Measurements from ENCODE around the gene DRG1.
"Not testable (repeated sequence)": the region's sequence is repeated elsewhere in the genome, so short reads cannot be mapped to it uniquely, and the experiment has no call there.

DRG1 gene, protein sequence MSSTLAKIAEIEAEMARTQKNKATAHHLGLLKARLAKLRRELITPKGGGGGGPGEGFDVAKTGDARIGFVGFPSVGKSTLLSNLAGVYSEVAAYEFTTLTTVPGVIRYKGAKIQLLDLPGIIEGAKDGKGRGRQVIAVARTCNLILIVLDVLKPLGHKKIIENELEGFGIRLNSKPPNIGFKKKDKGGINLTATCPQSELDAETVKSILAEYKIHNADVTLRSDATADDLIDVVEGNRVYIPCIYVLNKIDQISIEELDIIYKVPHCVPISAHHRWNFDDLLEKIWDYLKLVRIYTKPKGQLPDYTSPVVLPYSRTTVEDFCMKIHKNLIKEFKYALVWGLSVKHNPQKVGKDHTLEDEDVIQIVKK

DNA sequence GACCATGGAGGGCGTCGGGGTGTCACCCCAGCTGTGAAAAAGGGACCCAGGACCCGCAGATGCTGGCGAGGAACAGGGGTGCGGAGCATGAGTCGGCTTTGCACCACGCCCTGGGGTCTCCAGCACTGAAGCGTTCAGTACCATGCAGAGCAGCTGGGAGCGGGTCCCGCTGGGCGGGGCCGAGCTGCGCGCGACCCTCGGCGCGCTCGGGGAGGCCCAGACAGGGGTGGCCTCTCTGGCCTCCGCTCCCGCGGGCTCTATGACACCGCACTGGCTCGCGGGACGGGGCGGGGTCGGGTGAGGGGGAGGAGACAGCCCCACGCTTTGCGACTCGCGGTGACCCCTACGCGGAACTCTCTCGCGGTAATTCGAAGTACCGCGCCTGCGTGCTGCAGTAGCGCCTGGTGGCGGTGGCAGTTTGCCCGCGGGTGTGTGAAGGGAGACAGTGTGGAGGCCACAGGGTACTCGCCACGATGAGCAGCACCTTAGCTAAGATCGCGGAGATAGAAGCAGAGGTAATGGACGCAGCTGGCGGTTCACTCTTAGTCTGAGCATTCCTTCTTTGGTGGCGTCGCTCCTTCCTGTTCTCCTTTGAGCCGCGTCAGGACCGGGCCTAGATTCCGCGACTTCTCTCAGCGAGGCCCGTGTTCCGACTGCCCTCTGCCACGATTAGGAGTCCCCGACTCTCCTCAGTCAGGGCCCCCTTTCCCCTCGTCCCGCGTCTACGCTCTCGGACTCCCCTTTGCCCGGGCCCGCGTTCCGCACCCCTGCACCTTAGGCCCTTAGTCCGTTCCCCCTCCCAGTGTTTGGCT lies at the start of gene DRG1:
DRG1 (plus strand) TSS at position 394 of the 812 bp plus-strand sequence; CDS start at position 474, 80 bp downstream.
- DNase-seq: peak; percentile 96

DNA sequence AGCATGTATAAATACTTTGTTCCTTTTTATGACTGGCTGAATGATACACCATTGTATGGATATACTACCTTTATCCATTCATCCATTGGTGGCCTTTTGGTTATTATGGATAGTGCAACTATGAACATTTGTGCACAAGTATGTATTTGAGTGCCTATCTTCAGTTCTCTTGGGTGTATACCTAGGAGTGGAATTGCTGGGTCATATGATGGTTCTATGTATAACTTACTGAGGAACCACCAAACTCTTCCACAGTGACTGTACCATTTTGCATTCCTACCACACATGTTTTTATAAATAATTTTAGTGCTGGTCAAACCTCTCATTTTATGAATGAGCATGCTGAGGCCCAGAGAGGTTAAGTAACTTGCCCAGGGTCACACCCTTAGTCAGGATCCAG lies 49.4 kb upstream of the DRG1 start:
- DNase-seq: no peak

DNA sequence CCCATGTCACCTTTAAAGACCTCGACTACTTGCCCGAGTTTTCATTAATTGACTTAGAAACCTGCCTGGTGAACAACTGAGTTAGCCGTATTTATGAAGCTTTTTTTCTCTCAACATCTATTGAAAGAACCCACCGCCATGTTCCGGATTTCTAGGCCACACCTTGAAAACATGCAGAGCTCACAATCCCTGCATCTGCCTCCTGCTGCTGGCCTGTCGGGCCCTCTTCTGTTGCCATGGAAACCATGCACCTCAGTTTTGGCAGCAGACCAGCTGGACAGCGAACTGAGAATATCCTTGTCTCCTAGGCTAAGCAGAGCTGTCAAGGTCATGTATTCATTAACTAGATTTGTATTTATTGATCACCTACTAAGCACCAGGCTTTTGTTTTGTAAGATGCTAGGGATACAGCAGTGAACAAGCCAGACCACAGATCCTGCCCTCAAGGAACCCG lies 49.0 kb upstream of the DRG1 start:
- DNase-seq: no peak

DNA sequence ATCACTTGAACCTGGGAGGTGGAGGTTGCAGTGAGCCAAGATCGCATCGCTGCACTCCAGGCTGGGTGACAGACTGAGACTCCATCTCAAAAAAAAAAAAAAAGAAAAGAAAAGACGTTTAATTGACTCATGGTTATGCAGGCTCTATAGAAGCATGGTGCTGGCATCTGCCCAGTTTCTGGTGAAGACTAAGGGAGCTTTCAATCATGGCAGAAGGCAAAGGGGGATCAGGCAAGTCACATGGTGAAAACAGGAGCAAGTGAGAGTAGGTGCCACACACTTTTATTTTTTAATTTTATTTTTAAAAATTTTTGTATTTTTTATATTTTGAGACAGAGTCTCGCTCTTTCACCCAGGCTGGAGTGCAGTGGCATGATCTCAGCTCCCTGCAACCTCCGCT lies 44.9 kb upstream of the DRG1 start:
- DNase-seq: no peak

DNA sequence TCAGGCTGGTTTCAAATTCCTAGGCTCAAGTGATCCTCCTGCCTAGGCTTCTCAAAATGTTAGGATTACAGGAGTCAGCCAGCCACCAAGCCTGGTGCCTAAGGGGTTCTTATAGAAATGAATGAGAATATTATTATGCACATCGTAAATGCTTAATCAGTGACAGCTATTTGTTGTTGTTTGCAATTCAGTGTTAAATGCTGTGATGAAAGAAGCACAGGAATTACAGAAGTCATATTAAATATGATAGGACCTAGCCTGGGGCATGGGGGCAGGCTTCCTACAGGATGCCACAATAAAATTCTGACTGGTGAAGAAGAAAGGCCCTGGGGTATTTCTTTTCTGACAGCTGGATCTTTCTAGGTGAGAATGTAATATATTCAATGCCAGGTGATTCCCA lies 39.4 kb upstream of the DRG1 start:
- DNase-seq: no peak

DNA sequence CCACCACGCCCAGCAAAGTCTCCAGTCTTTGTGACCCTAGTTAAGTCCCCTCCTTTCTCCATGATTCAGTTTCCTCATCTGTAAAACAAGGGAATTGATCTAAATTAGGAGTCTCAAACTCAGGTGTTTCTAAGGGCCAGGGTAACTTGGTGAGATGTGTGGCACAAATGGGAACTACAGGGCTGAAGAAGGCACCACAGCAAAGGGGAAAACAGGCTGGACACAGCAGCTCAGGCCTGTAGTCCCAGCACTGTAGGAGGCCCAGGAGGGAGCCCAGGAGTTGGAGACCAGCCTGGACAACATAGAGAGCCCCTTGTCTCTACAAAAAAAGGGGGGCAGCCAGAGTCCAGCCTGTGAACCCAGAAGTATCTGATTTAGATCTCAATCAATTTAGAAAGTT lies 37.7 kb upstream of the DRG1 start:
- DNase-seq: no peak

DNA sequence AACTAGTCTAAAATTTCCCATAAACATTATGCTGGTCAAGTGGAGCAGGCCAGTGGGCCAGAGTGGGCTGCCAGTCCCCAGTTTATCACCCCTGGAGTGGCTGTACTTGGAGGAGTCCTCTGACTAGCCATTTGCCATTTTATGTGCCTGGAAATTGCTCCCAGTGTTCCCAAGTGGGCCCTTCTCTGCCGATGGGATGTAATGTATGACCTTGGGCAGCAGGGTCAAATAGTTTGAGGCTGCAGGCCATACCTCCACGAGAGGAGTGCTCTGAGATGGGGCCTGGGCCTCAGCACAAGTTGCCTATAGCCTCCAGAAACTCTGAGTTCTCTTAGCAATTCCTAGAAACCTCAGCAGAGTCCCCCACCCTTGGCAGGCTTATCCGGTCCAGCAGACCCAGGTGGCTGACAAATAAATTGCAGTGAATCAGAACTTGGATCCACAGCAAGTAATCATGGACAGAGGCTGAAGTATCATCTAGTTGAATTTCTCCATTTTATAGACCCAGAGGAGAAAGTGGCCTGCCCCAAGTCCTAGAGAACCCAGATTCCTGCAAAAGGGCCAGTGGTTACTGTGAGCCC lies 35.4 kb upstream of the DRG1 start:
- no peak for DNase-seq

DNA sequence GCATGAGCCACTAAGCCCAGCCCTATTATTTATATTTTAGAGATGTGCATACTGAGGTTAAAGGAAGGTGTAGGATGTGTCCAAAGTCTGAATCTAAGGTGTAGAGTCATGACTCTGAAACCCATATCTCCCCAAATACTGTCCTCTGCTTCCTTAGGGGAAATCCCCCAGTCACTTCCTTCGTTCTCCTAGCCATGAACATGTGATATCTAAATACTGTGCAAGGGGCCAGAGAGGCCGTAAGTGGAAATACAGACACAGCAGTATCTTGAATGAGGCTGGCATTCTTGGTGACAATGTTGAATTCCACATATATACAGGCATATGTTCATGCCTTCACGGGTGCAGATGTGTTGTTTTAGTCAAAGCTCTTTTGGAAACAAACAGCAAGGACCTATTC lies 32.0 kb upstream of the DRG1 start:
- no peak for DNase-seq

DNA sequence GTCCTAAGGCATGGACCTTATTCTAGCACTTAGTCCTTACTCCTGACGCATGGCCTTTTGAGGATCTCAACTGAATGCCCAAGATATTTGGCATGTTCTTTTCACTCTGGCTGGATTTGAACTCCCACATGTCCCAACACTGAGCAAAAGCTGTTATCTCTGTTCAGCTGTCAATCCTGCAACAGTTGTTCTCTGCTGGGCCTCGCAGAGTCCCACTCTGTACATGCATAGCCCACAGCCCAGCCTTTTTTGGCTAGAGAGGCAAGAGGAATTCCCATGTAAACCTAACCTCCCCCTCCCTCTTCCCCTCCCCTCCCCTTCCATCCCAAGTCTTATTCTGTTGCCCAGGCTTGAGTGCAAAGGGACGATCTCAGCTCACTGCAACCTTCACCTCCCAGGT lies 21.8 kb upstream of the DRG1 start:
- DNase-seq: no peak

DNA sequence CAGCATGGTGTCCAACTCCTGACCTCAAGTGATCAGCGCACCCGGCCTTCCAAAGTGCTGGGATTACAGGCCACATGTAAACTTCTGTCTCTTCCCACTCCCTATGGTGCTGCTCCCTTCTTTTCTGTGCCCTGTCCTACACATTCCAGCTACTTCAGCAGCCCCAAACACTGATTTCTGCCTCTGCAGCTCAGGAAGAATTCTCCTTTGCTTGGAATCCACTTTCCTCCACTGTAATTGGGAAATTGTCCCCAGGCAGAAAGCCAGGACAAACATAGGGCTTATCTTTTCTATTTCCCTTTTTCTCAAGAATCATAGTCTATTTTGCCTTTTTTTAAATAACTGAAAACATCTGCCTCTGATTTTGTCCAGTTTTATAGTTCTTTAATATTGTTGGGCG lies 21.3 kb upstream of the DRG1 start:
- DNase-seq: no peak

DNA sequence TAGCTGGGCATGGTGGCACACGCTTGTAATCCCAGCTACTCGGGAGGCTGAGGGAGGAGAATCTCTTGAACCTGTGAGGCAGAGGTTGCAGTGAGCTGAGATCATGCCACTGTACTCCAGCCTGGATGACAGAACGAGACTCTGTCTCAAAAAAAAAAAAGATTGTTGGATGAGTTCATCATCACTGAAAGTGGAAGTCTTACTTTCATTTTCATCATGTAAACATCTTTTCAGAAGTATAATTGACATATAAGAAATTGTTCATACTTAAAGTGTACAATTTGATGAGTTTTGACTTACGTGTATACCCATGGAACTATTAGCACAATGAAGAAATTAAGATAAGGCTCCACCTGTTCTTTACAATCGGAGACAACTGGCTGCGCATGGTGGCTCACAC lies 20.8 kb upstream of the DRG1 start:
- not testable (repeated sequence) for DNase-seq

DNA sequence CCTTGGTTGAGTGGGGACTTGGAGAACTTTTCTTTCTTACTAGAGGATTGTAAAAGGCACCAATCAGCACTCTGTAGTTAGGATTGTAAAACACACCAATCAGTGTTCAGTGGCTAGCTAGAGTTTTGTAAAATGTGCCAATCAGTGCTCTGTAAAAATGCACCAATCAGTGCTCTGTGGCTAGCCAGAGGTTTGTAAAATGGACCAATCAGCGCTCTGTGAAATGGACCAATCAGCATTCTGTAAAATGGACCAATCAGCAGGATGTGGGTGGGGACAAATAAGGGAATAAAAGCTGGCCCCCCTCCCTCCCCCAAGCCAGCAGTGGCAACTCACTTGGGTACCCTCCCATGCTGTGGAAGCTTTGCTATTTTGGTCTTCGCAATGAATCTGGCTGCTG lies 5.5 kb upstream of the DRG1 start:
- peak; percentile 10 for DNase-seq

DNA sequence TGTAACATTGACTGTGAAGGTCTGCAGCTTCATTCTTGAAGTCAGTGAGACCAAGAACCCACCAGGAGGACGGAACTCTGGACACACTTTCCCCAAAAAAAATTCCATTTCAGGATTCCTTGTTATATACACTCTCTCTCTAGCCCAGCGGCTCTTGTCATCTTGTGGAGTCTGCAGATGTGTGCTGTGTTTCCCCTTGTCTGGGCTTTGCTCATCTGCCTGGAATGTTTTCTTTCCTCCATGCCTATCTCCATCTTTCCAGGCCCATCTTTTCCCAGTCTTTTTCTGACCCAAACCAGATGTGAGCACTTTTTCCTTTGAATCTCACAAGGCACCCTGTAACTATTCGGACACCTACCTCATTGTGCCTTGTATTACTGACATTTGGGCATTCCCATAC lies 5.1 kb upstream of the DRG1 start:
- DNase-seq: no peak

DNA sequence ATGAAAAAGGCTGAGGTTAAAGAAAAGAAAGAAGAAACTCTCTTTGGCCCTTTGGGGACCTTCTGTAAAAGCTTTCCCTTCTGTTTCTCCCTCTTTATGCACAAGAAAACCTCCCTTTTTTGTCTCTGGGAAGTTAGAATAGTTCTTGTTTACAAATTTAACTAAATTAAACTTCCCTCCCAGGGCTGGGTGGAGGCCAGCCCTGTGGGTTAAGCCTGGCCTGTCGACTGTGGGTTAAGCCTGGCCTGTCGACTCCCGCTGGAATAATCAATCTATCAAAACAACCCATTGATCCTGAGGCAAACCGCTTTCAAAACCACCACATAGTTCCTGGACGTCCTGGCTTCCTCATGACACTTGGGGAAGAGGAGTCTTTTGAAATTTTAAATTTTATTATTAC lies 1.2 kb upstream of the DRG1 start:
- DNase-seq: no peak

DNA sequence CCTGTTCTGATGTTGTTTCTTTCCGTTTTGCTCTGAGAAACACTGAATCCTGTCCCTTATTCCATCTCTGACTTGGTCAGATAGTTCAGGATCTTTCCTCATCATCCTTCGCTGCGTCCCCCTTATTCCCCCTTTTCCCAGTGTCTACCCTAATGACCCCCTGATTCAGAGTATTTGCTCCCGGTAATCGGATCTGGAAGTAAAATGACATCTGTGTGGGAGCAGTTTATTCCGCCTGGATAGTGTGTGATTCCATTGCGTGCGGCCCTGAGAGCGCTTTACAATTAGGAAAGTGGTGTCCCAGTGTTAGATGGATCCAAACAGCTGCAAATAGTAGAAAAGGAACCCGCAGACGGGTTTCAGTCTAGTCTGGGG lies 606 bp downstream of the DRG1 start:
- no peak for DNase-seq

DNA sequence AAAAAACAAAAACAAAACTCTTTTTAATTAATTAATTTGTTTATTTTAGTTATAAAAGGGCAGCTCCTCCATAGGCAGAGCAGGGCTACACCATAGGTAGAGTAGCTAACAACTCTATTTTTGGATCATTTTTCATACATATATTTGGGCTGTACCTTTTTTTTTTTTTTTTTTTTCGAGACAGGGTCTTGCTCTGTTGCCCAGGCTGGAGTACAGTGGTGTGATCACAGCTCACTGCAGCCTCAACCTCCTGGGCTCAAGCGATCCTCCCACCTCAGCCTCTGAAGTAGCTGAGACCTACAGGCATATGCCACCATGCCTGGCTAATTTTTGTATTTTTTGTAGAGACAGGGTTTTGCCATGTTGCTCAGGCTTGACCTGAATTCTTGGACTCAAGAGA lies 2.9 kb downstream of the DRG1 start:
- DNase-seq: not testable (repeated sequence)

DNA sequence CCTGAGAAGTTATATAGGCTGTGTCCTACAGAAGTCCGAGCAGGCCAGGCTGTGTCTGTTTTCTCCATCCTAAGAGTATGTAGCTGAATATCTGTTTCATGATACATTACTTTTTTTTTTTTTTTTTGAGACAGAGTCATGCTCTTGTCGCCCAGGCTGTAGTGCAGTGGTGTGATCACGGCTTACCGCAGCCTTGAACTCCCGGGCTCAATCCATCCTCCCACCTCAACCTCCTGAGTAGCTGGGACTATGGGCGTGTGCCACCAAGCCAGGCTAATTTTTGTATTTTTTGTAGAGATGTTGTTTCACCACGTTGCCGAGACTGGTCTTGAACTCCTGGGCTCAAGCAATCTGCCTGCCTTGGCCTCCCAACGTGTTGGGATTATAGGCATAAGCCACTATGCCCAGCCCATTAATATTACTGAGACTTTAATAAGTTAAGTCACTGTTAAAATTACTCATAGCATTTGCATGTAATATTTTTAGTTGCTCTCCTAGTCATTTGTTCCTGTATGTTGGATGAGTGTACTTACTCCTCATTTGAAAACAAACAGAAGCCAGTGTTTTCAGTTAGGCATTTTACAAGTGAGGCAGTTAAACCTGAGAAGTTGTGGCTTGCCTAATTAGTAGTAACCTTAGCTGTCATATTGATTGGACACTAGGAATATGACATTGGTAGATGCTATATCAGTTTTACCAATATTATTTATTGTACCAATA lies 26.1 kb downstream of the DRG1 start:
- DNase-seq: no peak

DNA sequence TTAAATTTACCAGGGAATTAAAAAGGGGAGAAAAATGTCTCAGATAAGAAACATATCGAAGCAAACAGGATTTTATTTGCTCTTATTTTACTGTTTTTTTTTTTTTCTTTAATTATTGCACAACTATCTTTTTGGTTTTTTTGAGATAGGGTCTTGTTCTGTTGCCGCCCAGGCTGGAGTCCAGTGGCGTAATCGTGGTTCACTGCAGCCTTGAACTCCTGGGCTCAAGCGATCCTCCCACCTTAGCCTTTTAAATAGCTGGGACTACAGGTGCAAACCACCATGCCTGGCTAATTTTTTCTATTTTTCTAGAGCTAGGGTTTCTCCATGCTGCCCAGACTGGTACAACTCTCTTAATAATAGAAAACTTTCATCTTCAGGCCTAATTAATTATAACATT lies 32.5 kb downstream of the DRG1 start:
- DNase-seq: no peak

DNA sequence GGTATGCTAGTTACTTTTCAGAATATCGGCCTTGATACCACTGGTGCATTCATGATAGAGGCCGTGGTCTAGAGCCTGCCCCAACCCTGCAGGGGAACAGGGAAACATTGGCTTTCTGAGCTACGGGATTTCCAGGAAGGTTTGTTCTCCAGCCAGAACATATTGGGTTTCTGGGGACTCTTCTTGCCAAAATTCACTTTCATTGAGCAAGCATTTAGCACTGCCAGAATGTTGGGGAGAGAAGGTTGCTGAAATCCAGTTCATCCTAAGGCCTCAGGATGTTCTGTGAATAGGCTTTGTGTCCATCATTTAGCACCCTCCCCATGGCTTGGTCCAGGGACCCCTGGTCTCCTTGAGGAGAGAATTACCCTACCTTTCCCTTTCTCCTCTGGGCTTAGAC lies 36.7 kb downstream of the DRG1 start:
- DNase-seq: no peak

DNA sequence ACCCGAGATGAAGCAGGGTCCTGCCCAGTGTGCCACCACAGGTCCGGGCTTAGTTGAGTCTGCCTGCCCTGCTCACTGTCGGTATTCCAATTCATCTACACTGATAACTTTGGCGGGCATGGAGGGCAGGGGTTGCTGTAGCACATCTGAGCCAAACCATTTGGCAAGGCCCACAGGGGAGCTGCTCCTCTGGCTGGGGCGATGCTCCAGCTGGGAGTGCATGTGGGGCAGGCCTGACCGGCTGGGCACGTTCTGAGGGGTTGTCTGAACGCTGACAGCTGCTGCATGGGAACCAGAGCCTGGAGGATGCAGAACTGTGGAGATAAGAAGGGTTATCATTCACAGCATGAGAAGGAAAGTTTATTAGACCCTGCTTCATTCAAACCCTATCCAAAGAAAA lies 40.4 kb downstream of the DRG1 start:
- no peak for DNase-seq

DNA sequence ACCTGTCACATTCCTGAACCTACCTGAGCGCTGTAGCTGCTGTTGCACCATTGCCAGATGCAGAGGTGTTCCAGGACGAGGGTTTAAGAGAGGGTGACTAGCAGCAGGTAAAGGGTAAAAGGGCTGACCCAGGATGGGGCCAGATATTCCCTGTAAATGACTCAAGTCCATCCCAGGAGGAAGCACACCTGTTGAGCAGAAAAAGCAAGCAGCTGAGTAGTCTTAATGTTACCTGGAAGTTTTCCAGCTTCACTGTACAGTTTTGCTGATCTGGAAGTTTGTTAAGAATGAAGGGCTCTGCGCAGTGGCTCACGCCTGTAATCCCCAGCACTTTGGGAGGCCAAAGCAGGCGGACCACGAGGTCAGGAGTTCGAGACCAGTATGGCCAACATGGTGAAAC lies 41.3 kb downstream of the DRG1 start:
- DNase-seq: no peak

DNA sequence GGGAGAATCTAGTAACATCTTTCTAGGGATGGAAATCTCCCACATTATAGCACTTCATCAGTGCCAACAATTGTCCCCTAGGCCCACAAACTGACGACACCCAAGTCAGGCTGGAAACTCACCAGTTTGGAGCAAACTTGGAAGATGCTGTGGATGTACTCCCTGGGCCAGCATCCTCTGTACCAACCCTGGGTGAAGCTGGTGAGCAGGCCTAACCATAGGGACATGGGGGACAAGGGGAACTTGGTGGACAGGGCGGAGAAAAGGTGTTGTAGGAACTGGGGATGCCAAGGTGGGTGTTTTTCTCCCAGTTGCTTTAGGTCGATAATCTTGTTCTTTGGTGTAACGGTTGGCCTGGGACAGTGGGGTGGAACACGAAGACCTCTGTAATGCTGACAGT lies 42.2 kb downstream of the DRG1 start:
- no peak for DNase-seq

DNA sequence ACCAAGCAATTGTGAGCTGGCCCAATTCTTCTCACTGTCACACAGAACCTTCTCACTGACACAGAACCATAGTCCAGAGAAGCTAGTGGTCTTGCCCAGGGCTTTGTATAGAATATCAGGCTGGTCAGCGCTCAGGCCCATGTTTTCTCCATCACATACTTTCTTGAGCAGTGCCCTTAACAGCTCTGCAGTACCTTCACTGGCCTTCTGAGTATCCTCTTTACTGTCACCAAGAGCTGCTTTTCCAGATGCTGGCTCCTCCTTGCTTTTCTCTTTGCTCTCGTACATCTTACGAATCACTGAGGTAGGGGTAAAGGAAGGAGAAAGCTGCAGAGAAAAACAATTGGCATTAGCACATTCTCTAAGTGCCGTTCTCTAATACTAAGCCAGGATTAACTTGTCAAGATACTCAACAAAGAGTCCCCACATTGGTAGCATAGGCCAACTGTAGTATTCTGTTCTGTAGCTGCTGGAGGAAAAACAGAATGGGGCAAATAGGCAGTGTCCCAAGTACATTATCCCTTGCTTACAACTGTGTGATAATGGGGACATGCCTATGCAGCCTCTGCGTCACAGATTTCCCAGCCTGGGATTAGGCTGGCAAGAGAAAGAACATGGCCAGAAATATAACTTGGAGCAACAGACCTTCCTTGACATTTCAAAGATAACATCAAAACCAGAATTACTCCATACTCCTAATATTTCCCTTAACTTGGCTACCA lies 43.5 kb downstream of the DRG1 start:
- no peak for DNase-seq

Measured in CD4-positive, alpha-beta T cell treated with Interleukin-17A for 1 hour (primary cell).